Activated effector memory CD4-positive, alpha-beta T cell treated with Interleukin-2 at 50 U/mL for 16 hours (primary cell): ENCODE data around the gene MYCL.

Experiments used
- DNase-seq: peaks from one replicate; pipeline ENCODE4 v3.0.0-alpha.2; 2020

The MYCL gene, protein sequence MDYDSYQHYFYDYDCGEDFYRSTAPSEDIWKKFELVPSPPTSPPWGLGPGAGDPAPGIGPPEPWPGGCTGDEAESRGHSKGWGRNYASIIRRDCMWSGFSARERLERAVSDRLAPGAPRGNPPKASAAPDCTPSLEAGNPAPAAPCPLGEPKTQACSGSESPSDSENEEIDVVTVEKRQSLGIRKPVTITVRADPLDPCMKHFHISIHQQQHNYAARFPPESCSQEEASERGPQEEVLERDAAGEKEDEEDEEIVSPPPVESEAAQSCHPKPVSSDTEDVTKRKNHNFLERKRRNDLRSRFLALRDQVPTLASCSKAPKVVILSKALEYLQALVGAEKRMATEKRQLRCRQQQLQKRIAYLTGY

DNA sequence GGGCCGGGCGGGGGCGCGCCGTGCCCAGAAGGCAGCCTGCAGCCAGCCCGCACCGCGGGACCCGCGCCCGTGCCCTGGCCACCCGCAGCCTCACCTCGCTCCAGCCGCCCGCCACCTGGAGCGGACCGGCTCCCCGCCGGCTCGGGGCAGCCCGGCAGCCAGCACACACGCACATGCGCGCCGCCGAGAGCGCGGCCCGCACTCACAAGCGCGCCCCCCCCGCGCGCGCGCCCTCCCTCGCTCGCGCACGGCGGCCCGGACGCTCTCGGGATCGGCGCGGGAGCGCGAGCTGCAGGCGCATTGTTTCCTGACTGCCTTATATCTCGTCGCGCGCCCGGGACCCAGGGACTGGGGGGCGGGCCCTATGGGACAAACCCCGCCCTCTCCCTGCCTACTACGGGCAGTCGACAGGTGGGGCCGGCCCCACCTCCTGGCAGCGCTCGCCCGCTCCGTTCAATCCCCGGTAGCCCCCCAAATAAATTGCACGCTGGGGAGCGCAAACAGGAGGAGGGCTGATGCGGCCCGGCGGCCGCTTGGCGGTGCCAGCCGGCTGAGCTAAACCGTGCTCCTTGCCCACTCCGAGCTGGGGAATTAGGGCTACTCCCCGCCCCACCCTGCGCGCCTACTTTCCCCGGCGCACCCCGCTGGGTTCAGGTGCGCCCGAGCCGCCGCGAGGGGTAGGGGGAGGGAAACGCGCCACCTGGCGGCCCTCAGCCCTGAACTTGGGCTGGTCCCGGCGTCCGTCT, at the start of gene MYCL:
MYCL (minus strand) TSS at position 204 of the 746 bp plus-strand sequence. CDS start 483 bp downstream, outside the sequence.
- peak; percentile 58 for DNase-seq

DNA sequence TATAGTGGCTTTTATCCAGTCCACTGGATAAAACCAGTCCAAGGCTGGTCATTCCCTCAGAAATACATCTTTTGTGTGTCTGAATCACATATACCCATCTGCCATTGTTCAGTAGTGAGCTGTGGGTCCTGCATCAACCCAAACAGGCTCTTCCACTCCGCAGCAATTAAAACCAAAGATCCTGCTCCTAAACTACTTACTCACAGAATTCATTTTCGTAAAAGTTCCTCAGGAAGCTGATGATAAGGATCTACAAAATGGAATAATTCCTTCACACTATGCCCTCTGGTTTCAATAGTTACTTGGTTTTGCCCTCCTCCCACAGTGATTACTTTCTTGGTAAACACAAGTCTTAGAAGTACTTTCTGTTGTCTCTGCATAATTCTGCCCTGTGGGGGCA, 48.2 kb upstream of the MYCL start:
- no peak for DNase-seq

DNA sequence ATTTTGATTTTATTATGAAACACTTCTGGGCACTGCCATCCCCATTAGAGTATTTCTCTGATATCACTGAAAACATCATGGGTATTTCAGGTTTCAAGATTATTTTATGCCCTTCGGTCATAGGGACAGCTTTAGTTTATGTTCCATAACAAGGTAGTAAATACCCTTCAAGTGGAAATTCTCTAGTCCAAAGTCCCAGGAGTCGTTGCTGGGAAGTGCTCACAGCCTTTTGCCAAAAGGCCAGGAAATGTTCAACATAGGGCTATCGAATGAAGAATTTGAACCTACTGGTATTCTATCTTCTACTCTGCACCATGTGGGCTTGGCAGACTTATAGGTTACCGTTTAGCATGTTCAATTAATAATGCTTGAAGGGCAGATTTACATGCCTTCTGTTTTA, 45.5 kb upstream of the MYCL start:
- DNase-seq: no peak

DNA sequence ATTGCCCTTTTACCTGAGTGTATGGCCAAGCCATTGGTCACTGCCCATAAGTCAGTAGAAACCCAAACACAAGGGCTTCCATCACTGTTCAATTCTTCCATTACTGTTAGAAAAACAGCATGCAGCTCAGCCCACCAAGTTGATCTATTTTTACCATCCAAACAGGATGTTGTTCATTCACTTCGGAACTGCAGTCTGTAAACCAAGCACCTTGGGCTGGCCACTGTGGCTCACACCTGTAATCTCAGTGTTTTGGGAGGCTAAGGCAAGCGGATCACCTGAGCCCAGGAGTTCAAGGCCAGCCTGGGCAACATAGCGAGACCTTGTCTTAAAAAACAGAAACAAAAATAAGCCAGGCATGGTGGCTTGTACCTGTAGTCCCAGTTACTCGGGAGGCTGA, 44.5 kb upstream of the MYCL start:
- DNase-seq: no peak

DNA sequence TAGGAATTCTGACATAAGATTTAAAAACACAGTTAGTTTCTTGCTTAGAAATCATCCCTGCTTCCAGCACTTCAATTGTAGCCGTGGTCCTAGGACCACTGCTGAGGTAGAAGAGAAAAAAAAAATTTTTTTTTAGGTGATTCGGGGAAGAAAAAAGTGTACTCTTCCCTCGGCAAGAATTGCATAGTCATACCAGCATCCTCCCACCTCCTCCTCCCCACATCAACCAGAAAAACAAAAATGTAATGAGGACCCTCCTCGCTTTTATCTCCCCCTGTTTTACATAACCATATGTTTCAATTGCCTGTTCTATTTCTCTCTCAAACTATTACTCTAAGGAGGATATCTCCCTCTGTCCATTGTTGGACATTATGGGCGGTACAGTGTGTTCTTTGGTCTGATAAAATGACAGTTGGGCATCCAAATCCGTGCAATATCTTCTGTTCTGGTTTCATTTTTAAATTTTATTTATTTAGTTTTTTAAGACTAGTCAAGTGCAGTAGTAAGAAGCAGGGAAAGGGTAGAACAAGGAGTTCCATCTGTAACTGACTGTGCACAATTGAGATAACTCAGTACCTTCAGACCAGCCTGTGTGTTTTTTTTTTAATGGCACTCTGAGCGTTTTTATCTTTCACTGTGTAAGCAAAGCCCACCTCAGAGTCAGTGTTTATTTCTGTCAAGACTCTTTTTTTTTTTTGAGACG, 42.8 kb upstream of the MYCL start:
- DNase-seq: no peak

DNA sequence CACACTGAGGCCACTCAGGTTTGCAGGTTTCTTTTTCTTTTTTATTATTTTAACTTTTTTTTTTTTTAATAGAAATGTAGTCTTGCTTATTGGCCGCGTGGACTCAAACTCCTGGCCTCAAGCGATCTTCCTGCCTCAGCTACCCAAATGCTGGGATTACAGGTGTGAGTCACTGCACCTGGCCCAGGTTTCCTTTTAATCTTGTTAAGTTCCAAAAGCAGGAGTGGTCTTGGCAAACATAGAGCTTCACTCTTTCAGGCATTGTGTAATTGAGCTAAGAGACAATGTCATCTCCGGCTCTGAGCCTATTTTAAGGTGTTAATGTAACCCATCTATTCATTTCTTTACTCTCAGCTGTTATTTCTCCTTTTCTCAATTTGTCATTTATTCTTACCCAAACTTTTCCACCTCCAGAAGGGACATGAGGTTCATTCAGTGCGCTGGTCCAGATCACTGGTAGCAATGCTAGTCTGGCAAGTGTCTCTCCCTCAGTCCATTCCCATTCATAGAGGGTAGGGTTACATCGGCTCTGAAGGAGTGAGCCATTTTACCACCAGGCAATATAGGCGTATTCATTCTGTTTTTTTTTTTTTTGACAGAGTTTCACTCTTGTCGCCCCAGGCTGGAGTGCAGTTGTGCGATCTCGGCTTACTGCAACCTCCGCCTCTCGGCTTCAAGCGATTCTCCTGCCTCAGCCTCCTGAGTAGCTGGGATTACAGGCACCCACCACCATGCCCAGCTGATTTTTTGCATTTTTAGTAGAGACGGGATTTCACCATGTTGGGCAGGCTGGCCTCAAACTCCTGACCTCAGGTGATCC, 42.0 kb upstream of the MYCL start:
- DNase-seq: no peak

DNA sequence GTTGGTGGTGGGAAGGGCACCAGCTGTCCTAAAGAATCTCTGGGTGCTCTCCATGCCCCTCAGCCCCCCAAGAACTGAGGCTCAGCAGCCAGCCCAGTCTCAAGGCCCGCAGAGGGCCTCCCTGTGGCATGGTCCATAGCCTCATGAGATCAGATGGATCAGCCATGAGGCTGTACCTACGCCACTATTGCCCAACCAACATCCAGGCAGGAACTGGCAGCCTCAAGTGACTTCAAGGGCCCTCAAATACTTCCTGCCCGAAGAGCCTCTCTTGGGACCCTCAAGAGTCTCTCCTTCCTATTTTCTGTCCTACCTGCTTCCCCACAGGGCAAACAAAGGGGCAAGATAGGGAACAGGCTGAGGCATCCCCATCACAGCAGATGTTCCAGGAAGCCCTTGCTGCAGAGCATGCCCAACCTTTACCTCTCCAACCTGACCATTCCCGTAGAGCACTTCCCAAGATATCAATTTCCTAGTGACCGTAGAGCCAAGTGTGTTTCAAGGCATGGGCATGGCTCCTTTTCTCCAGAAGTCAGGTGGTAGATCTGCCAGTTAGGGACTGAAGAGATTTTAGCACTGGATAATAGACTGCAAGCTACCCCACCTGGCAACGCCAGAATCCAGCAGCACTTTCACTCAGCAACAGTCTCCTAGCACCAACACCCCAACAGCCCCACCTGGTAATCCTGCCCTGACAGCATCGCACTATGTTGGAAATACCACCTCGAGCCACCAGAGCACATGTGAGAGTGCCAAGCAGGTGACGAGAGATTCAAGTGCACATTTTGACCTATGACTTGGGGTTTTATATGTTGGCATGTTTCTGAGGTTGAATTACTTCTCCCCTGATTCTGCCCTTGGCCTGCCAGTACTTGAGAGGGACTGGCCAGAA, 39.5 kb upstream of the MYCL start:
- DNase-seq: no peak

DNA sequence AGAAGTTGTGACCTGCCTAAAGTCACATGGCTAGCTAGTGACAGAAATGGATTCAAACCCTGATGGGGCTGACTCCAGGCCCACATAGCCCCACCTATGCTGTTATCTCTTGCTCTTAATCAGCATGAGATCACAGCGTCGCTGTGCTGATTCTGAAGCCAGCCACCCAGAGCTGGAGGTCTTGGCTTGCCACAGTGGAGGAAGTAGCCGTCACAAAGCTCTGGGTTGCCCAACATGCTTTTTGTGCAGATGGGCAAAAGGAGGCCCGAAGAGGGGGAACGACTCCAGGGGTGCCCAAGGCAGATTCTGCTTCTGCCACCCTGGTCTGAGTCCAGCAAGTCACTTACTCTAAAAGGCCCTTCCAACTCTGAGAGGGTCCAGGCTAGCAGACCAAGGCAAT, 38.5 kb upstream of the MYCL start:
- no peak for DNase-seq

DNA sequence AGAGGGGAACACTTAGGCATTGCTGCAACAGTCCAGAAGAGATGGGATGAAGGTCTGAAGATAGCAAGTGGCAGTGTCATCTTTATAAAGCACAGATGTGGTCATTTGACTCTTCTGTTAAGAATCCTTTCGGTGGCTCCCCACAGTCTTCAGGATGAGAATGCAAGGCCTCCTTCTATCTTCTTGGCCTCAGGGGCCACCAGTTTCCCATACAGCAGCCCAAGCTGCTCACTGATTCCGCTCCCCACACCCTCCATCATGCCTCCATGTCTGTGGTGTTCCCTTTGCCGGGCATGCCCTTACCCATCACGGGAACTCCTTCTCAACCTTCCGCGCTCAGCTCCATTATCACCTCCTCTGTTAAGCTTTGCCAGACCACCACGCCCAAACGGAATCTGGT, 37.1 kb upstream of the MYCL start:
- no peak for DNase-seq

DNA sequence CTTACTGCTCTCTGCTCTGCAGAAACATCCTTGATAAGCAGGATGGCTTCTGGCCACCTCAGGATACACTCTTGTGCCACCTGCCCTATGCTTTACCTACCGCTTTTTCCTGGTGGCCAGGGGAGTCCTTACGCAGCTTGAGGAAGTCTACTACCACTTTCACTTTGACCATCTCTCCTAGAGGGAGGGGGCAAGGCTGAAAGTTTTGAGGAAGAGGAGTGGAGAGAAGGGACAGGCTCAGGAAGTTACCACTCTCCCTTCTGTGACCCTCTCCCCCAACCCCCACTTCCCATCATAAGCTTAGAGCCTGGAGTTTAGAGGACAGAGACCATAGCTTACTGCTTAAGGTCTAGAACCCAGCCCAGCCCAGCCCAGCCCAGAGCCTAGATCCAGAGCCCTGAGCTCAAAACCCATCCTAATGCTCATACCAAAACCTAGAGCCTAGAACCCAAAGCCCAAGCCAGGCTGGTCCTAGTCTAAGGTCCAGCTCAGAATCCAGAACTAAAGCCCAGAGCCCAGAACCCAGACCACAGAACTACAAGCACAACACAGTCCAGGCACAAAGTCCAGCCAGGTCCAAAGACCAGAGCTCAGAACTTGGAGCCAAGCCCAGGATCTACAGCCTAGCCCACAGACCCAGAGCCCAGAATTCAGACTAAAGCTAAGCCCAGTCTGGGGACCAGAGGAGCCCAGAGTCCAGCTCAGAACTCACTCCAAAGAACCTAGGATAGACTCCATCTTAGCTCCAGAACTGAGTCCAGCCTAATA, 35.2 kb upstream of the MYCL start:
- no peak for DNase-seq

DNA sequence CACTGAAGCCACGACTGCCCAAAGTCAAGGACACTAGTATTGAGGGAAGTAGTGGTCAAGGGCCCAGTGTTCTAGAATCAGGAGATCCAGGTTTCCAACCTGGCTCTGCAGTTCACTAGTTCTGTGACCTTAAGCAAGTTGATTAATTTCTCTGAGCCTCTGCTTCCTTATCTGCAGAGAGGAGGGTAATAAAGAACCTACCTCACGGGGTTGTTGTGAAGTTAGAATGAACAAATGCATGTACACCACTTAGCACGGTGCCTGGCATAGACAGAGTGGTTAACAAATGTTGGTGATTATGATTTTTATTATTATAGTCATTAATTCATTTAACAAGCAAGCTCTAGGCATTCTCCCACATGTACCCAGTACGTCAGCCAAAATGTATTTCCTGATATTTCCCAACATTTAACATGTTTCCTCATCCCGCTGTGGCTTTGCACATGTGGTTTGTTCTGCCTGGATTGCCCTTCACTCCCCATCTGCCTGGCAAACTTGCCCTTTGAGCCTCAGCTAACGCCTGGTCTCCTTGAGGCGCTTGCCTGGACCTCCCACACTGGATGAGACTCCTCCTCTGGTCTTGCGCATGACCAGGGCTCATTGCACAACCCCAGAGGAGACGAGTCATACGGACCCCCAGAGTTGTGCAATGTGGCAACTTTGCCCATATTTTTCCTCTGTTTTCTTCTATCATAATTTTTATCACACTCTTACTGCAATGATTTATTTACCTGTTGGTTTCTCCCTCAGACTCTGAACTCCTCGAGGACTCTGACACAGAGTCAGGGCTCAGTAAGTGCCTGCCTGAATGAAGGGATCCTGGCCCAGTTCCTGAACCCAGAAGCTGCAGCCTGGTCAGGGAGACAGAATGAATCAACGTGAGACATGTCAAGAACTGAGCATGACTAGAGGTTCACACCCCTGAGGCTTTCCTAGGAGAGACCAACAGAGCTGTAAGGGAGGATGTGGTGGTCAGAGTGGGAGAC, 32.5 kb upstream of the MYCL start:
- no peak for DNase-seq

DNA sequence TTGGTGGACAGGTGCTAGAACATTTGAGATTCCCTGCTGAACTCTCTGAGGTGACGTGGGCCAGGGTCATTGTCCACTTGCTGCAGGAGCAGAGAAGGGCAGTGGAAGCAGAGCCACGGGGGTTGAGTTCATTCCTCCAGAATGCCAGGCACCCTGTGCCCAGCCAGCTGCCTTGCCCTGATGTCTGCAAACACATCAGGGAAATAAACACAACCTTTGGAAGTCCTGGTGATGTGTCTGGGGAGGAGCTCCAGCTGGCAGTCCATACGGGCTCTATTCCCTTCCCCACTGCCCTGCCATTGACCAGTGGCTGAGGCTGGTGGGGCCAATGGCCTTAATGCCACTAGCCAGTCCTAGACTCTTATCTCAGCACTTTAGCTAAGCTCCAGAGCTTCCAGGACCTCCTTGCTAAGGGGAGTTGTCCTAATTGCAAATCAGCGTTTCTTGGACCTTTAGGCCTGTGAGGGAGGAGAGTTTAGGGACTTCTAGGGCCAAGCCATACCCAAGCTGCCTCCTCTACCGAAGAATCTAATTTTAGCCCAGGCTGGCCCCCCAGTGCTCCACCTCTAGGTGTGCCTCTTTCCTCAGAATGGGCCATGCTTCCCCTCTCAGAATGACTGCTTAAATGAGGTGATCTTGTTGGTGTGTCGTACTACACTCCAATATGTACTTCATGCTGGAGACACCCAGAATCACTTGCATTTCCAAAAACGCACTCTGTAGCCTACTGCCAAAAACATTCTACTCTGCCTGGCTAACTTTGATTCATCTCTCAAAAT, 27.3 kb upstream of the MYCL start:
- DNase-seq: no peak

DNA sequence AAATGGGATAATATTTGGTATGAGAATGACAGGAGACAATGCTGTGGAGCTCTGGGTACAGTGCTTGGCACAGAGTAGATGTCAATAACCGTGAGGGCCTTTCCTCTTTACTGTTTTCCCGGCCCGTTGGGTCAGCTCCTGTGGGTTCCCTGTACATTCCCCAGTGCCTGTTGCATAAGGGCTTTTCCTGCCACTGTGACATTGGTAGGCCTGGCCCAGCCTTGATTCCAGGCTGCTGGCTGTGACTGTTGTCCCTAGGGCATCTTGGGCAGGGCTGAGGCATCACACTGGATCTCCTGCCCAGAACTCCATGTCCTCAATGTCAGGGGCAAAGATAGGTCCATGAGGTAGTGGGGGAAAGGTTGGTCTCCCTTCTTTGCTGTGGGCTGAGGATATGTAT, 25.8 kb upstream of the MYCL start:
- DNase-seq: no peak

DNA sequence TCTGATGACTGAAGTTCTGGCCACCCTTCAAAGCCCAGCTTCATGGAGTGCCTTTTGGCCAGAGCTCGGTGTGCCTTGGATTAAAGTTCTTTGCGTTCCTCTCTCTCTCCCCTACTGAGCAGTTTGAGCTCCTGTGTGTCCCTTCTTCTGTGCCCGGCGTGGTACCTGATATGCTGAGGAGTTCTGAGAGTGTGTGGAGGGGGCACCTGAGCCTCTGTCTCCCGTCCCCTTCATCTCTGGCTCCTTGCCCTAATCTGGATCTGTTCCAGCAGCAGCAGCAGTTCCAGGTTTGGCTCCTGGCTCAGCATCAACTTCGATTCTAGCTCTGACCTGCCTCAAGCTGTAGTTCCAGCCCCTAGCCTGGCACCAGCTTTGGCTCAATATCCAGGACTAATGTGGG, 25.1 kb upstream of the MYCL start:
- DNase-seq: no peak

DNA sequence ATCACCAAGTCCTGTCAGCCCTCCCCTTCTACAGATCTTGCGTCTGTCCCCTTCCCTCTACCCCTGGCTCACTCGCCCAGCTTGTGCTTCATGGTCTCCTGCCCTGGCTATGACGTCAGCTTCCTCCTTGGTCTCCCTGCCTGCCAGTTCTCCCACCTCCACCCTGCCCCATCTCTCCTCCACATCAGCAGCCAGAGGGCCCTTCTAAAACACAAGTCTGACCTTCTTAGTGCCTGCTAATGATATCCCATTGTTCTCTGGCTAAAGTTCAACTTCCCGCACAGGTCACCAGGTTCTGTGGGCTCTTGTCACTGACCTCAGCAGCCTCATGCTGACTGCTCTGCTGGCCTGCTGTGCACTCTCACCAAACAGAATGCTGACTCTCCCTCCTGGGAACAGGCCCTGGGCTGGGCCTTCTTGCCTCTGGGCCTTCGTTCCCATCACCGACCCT, 24.7 kb upstream of the MYCL start:
- DNase-seq: no peak

DNA sequence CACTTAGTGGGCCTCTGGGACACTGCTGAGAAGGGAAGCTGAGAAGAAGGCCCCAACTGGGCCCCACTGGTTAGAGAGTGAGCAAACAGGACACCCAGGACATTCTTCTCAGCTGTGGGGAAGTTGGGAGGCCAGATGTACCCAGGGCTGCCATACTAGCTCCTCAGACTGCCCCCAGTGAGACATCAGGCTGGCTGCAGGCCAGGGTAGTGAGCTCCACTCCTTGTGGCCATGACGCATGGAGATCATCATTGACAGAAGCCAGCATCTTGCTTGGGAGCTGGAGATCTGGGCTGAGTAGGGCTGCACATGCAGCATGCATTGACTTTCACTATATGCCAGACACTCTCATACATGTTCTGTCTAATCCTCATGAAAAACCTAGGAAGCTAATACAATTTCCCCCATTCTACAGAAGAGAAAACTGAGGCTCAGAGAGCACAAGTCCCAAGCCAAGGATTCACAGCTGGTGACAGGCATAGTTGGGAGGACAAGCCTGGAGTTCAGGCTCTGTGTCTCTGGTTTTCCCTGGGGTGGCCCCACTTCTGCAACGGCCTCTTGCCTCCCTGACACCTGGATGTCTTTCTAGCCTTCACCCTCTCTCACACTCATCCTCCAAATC, 24.1 kb upstream of the MYCL start:
- DNase-seq: no peak

DNA sequence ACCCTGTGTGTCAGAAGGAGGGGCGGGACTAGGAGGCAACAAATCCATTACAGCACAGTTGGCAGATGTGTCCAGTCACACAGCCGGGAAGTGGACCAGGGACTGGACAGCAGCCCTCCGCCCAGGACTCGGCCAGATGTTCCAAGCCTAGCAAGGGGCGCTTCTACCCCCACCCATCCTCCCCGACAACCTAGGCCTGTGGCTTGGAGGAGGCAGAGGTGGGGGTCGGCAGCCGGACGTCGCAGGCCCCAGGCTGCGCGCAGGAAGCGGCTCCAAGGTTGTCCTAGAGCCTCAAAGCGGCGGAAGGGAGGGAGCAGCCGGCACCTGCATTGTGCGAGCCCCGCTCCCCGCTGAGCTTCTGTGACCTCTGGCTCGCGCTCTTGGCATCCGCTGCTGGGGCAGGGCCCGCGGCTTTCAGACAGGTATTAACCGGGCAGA, 20.6 kb upstream of the MYCL start:
- no peak for DNase-seq

DNA sequence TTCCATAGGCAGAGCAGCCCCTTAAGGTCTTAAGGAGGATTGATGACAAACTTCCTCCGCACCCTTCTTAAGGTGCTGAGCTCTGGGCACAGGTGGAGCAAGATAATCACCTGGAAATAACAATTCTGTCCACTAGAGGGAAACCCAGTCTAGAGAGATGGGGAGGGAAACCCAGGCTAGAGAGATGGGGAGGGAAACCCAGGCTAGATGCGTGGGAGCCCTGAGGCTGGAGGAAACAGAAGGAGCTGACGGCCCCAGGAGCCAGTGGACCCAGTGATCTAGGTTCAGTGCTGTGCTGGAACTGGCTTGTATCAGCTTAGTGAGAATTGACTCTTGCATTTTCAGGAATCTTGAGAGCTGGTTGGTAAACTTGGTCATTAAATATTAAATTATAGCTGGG, 17.8 kb upstream of the MYCL start:
- peak; percentile 9 for DNase-seq
